Osteoblast (primary cell): Measurements from ENCODE around the gene UTF1. TPM values are rescaled to one million over a fixed set of nuclear protein-coding genes. Genes with fewer than 3 reads are reported as not detected.

Experiments
- DNase-seq: peaks from one replicate; pipeline ENCODE4 v3.0.0; 2011; ENCODE audit warnings: low spot score, mixed read lengths; ENCODE audit not compliant: insufficient read length; ENCODE audit errors: missing footprints
- H2AFZ ChIP-seq: 2 replicates; pipeline ENCODE4 v1.6.0; 2011; ENCODE audit warnings: mild to moderate bottlenecking, low read length
- H3K27ac ChIP-seq: 2 replicates; pipeline ENCODE4 v1.5.1; 2011; ENCODE audit warnings: mild to moderate bottlenecking, low read depth, low read length, moderate library complexity
- H3K27me3 ChIP-seq: 2 replicates; pipeline ENCODE4 v1.6.0; 2012; ENCODE audit warnings: mild to moderate bottlenecking, control low read depth, inconsistent platforms, low read length, moderate library complexity; ENCODE audit not compliant: insufficient read depth
- H3K36me3 ChIP-seq: 2 replicates; pipeline ENCODE4 v1.5.1; 2011; ENCODE audit warnings: mild to moderate bottlenecking, low read length, control low read depth, moderate library complexity; ENCODE audit not compliant: insufficient read depth
- H3K4me1 ChIP-seq: 2 replicates; pipeline ENCODE4 v1.5.1; 2011; ENCODE audit warnings: mild to moderate bottlenecking, low read length, control low read depth, moderate library complexity; ENCODE audit not compliant: insufficient read depth
- H3K4me2 ChIP-seq: 2 replicates; pipeline ENCODE4 v1.6.0; 2011; ENCODE audit warnings: mild to moderate bottlenecking, low read length; ENCODE audit not compliant: insufficient read depth
- H3K4me3 ChIP-seq: fragments of 200-600 bp; sonication (generic); 3 replicates; pipeline ENCODE4 v1.5.1; 2012; ENCODE audit warnings: mild to moderate bottlenecking, low read length, inconsistent platforms; ENCODE audit not compliant: insufficient read depth
- H3K79me2 ChIP-seq: 2 replicates; pipeline ENCODE4 v1.6.0; 2012; ENCODE audit warnings: mild to moderate bottlenecking, low read length, control low read depth, inconsistent platforms; ENCODE audit not compliant: insufficient read depth
- H3K9me3 ChIP-seq: 2 replicates; pipeline ENCODE4 v1.5.1; 2011; ENCODE audit warnings: low read depth, low read length, control low read depth
- H4K20me1 ChIP-seq: 2 replicates; pipeline ENCODE4 v1.6.0; 2012; ENCODE audit warnings: mild to moderate bottlenecking, low read length, control low read depth; ENCODE audit not compliant: insufficient read depth
- CTCF ChIP-seq: IDR thresholded peaks from 2 replicates; pipeline ENCODE4 v1.5.1; 2011; ENCODE audit warnings: mild to moderate bottlenecking, low read depth, low read length, moderate library complexity; ENCODE audit errors: extremely low read depth
- total RNA-seq: library from RNA; depleted of rRNA; stranded (reverse); fragments of >200 nt; gene quantifications from 2 replicates; pipeline ENCODE4 v1.2.3, GENCODE V29; 2012

The UTF1 gene
- total RNA-seq, 1 donor, result not detected

- Histone ChIP-seq H3K4me2 (no peak overlapping the region), H3K9me3 (no peaks in the 10 kb centered on the region), H3K4me1 (no peaks in the 10 kb centered on the region), H3K79me2 (no peaks in the 10 kb centered on the region), H2AFZ (no peak overlapping the region), H3K27me3 (no peaks in the 10 kb centered on the region), H3K36me3 (no peaks in the 10 kb centered on the region), H3K27ac (no peak overlapping the region), H4K20me1 (no peaks in the 10 kb centered on the region), H3K4me3 (no peak overlapping the region)
- no peak for TF ChIP-seq CTCF
- DNase-seq, result no peak
These were observed 40.8 kb upstream of the UTF1 start for GRCh38 chr10:133189256-133189655.

- Histone ChIP-seq H3K4me1 (no peaks in the 10 kb centered on the region), H3K4me2 (no peak overlapping the region), H3K4me3 (no peak overlapping the region), H3K27me3 (no peaks in the 10 kb centered on the region), H2AFZ (no peak overlapping the region), H3K79me2 (no peaks in the 10 kb centered on the region), H4K20me1 (no peaks in the 10 kb centered on the region), H3K36me3 (no peaks in the 10 kb centered on the region), H3K27ac (no peak overlapping the region), H3K9me3 (no peaks in the 10 kb centered on the region)
- DNase-seq, result no peak
- no peak for TF ChIP-seq CTCF
These were observed 40.3 kb upstream of the UTF1 start for GRCh38 chr10:133189726-133190125.

GRCh38 chr10:133190225-133190624 lies 39.8 kb upstream of the UTF1 start:
- Histone ChIP-seq H3K4me2 (no peak overlapping the region), H3K4me1 (no peaks in the 10 kb centered on the region), H3K4me3 (no peak overlapping the region), H3K79me2 (no peaks in the 10 kb centered on the region), H3K27me3 (no peaks in the 10 kb centered on the region), H3K36me3 (no peaks in the 10 kb centered on the region), H3K27ac (no peak overlapping the region), H3K9me3 (no peaks in the 10 kb centered on the region), H4K20me1 (no peaks in the 10 kb centered on the region), H2AFZ (no peak overlapping the region)
- TF ChIP-seq CTCF, result no peak
- no peak for DNase-seq

GRCh38 chr10:133191651-133192050 lies 38.4 kb upstream of the UTF1 start:
- DNase-seq, result no peak
- no peak overlapping the region for H3K27ac ChIP-seq
- H3K4me1 ChIP-seq, result no peaks in the 10 kb centered on the region
- no peaks in the 10 kb centered on the region for H3K79me2 ChIP-seq
- H4K20me1 ChIP-seq, result no peaks in the 10 kb centered on the region
- H3K9me3 ChIP-seq, result no peaks in the 10 kb centered on the region
- H3K4me3 ChIP-seq, result no peak overlapping the region
- H2AFZ ChIP-seq, result no peak overlapping the region
- H3K4me2 ChIP-seq, result no peak overlapping the region
- TF ChIP-seq CTCF, result no peak
- no peaks in the 10 kb centered on the region for H3K36me3 ChIP-seq
- H3K27me3 ChIP-seq, result no peaks in the 10 kb centered on the region
